SU-DHL-6 (cell line): ENCODE measurements around the gene FAM83C.

ENCODE experiments used
- CTCF ChIP-seq: fragments of 200-600 bp; sonication (generic); IDR thresholded peaks from one replicate; pipeline ENCODE4 v1.5.1; 2017; ENCODE audit warnings: antibody characterized with exemption, mild to moderate bottlenecking, low read length, moderate library complexity; ENCODE audit not compliant: insufficient read depth, poor library complexity, severe bottlenecking
- EZH2phosphoT487 ChIP-seq: fragments of 200-600 bp; sonication (generic), shearing (Covaris generic); conservative IDR thresholded peaks from 2 replicates; pipeline ENCODE4 v1.6.1; 2018; ENCODE audit warnings: mild to moderate bottlenecking, antibody characterized with exemption, low read length, moderate library complexity, mixed read lengths

DNA sequence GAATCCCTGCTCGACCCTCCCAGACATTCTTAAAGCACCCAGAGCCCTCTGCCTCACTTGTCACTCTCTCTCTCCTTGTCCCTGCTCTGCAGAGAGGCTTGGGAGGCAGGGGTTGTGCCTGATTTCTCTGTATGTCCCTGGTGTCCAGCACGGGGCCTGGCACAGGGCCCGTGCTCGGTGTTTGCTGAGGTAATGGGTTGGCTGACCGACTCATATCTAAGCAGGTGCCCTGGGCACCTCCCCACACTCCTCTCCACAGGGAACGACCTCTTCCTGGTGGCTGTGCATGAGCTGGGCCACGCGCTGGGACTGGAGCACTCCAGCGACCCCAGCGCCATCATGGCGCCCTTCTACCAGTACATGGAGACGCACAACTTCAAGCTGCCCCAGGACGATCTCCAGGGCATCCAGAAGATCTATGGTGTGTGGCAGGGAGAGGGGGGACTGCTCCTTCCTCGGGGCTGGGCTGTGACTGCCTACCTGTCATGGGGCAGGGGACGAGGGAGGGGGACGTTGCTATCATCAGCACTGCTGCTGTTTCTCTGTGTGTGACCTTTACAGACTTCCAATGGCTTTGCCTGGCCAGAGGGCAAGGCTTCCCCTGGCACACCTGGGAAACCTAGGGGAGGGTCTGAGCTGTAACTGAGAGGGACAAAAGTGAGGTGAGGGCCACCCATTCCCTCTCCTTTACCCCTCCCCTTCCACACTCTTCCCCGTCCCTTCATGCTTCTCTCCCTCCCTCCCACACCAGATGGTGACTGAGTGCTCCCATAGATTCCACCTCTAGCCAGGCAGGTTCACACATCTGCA lies 28.5 kb downstream of the FAM83C start:
- TF ChIP-seq CTCF (no peak), EZH2phosphoT487 (no peak)
